Stimulated activated naive CD4-positive, alpha-beta T cell (primary cell): ENCODE measurements around the gene SCG2.

Source experiments
- DNase-seq, 6 experiments: peaks; one replicate each; lab custom pipeline; 2025; lab: John Stamatoyannopoulos, UW

Gene SCG2, protein sequence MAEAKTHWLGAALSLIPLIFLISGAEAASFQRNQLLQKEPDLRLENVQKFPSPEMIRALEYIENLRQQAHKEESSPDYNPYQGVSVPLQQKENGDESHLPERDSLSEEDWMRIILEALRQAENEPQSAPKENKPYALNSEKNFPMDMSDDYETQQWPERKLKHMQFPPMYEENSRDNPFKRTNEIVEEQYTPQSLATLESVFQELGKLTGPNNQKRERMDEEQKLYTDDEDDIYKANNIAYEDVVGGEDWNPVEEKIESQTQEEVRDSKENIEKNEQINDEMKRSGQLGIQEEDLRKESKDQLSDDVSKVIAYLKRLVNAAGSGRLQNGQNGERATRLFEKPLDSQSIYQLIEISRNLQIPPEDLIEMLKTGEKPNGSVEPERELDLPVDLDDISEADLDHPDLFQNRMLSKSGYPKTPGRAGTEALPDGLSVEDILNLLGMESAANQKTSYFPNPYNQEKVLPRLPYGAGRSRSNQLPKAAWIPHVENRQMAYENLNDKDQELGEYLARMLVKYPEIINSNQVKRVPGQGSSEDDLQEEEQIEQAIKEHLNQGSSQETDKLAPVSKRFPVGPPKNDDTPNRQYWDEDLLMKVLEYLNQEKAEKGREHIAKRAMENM

GRCh38 chr2:223601932-223602666 lies at the start of gene SCG2:
SCG2 (minus strand) TSS chr2:223602361; CDS start chr2:223599282, 3,079 bp downstream.
- DNase-seq = no peak

- DNase-seq = no peak
Measured at GRCh38 chr2:223649554-223650533, 47.7 kb upstream of the SCG2 start.

GRCh38 chr2:223648755-223649154 lies 46.6 kb upstream of the SCG2 start:
- no peak for DNase-seq

- DNase-seq = no peak
Measured at GRCh38 chr2:223647258-223647952, 45.2 kb upstream of the SCG2 start.

DNA sequence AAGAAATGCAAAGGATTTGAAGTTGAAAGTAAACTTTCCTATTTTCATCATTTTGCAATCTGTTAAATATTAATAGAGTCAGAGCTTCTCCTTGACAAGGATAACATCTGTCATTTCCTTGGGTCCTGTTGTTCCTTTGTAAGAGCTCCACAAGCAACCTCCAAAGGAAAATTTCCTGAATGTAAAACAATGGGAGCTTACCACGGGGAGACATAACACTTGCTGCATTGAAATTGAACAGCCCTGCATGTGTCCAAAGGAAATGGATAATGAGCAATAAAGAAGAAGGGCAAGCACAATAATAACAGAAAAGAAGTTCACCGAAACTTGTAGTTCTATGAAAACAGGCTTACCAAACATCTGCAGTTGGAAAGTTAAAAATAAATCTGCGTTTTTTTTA lies 42.0 kb upstream of the SCG2 start:
- no peak for DNase-seq

DNA sequence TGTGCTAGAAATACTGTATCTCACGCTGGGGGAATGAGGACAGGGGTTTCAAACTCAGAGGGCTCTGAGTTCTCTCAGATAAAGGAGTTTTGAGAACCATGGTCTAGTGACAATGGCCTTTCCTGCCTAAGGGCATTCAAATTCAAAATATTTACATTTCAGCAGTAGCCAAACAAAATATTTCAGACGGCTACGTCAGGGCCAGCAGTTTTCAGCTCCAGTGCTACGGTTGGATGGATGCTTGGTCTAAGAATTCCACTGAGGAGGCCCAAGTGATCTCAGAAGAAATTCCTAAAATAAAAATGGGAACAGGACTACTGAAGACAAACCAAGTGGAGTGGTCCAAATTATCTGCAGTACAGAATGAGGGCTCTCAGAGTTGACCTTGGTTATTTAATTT lies 41.1 kb upstream of the SCG2 start:
- no peak for DNase-seq

GRCh38 chr2:223642506-223642905 lies 40.3 kb upstream of the SCG2 start:
- no peak for DNase-seq

DNA sequence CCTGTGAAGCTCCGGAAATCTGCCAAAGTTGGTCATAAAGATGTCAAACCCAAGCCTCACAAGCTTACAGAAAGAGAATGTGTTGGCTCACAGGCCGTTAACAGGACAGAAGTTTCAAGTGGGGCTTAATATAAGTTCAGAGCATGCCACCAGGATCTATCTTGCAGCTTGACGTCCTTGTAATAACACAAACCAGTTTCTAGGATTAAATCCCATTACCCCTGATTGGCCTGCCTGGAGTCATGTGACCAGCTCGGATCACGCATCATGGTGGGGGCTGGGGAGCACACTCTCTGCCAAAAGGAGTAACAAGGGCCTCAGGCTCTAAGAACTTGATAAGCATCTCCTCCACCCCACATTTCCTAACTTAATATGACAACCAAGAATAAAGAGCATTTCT lies 38.9 kb upstream of the SCG2 start:
- DNase-seq = no peak

GRCh38 chr2:223635080-223635479 lies 32.9 kb upstream of the SCG2 start:
- DNase-seq = no peak

GRCh38 chr2:223634238-223634637 lies 32.1 kb upstream of the SCG2 start:
- no peak for DNase-seq

DNA sequence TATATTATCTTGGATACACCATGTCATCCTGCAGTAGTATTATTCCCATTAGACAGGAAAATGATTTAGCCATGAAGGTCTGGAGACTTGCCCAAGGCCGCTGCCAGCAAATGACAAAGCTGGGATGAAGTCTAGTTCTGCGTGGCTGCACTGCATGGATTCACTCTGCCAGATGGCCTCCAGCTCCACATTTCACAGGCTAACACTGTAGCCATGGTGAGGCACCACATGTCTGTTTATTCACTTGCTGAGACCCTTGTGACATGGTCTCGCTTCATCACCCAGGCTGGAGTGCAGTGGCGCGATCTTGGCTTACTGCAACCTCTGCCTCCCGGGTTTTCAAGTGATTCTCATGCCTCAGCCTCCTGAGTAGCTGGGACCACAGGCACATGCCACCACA lies 31.5 kb upstream of the SCG2 start:
- DNase-seq = no peak

GRCh38 chr2:223632826-223633225 lies 30.7 kb upstream of the SCG2 start:
- no peak for DNase-seq

GRCh38 chr2:223626716-223627115 lies 24.6 kb upstream of the SCG2 start:
- DNase-seq = no peak

- no peak for DNase-seq
Measured at GRCh38 chr2:223625652-223626051, 23.5 kb upstream of the SCG2 start.

DNA sequence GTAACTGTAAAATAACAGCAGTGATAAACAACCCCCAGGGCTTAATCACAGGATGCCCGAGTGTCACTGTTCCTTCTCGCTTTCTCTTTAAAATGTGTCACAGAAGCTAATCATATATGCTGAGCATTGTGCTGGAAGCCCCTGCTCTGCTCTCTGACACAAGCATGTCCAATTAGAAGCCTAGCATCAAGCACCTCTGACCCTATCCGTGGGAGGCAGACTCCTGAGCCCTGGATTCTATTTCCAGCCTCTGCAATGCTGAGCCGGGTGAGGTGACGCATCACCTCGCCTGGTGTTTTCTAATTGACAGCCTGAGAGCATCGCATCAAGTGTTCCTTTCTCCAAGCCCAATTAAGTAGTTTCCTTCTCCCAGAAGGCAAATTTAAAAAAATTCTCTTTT lies 19.7 kb upstream of the SCG2 start:
- DNase-seq = no peak

- no peak for DNase-seq
Measured at GRCh38 chr2:223619486-223620129, 17.4 kb upstream of the SCG2 start.

DNA sequence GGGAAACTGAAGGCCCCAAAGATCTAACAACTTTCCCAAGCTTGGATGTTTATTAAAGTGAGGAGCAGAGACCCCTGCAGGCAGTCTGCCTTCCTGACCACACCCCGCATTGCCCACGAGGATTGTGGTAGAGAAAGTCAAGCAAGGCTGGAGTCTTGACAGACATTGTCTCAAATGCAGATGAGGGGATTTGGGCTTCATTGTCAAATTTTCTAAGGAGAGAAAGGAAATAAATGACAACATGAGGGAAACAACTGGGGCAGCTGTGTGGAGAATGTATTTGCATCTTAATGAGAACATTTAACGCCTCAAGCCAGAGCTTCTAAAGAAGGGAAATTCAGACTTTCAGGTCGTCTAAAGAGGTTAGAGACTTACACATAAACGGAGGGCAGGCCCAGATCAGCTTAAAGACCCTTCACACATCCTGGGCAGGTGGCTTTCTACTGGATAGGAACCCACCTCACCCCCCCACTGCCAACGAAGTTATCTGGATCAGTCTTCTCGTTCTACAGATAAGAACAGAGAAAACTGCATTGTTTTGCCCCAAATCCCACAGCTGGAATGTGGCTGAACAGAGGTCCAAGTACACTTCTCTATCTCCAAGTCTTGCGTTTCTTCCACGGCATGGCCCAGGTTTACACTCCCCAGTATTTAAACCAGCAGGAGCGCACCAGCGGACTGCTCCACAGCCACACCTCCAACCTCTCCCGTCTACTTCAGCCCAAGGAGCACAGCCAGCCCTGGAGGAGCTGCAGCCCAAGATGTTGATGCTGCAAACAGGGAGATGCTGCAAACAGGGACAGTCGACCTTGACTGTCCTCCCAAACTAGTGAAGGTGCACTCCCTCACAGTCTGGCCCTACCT lies 16.2 kb upstream of the SCG2 start:
- no peak for DNase-seq

- DNase-seq = no peak
Measured at GRCh38 chr2:223614534-223614933, 12.4 kb upstream of the SCG2 start.
